SK-N-SH (cell line): ENCODE measurements around the gene TNFRSF4.

ENCODE experiments used
- EP300 ChIP-seq, 2 experiments: IDR thresholded peaks; 2 replicates each; pipeline versions ENCODE4 v1.4.0 to v1.6.1; 2012; ENCODE audit warnings: borderline replicate concordance in 1 of 2, low read depth in 1 of 2, low read length in 1 of 2
- EZH2phosphoT487 ChIP-seq: fragments of 200-600 bp; sonication (generic); IDR thresholded peaks from 2 replicates; pipeline ENCODE4 v1.6.1; 2017; ENCODE audit warnings: low read depth, mixed run types, mild to moderate bottlenecking, antibody characterized with exemption, moderate library complexity, borderline replicate concordance
- FOXM1 ChIP-seq: IDR thresholded peaks from 2 replicates; pipeline ENCODE4 v1.4.0; 2012; ENCODE audit warnings: low read depth, mild to moderate bottlenecking
- MEF2A ChIP-seq: IDR thresholded peaks from 2 replicates; pipeline ENCODE4 v1.4.0; 2012; ENCODE audit warnings: low read depth, borderline replicate concordance
- MXI1 ChIP-seq: IDR thresholded peaks from 2 replicates; pipeline ENCODE4 v1.6.1; 2012; ENCODE audit warnings: mild to moderate bottlenecking, low read depth, low read length, improper control_type of control experiment
- NFIC ChIP-seq: IDR thresholded peaks from 2 replicates; pipeline ENCODE4 v1.4.0; 2012; ENCODE audit warnings: borderline replicate concordance
- POLR2AphosphoS5 ChIP-seq: IDR thresholded peaks from 2 replicates; pipeline ENCODE4 v1.6.1; 2012; ENCODE audit warnings: low read depth, low read length
- SIN3A ChIP-seq: IDR thresholded peaks from 2 replicates; pipeline ENCODE4 v1.6.1; 2012; ENCODE audit warnings: low read depth, mild to moderate bottlenecking, low read length, moderate library complexity, borderline replicate concordance
- SMC3 ChIP-seq: IDR thresholded peaks from 2 replicates; pipeline ENCODE4 v1.6.1; 2012; ENCODE audit warnings: low read depth, low read length, improper control_type of control experiment
- TAF1 ChIP-seq: IDR thresholded peaks from 2 replicates; pipeline ENCODE4 v1.6.1; 2012; ENCODE audit warnings: low read depth, mild to moderate bottlenecking, low read length, moderate library complexity, borderline replicate concordance
- YY1 ChIP-seq: IDR thresholded peaks from 2 replicates; pipeline ENCODE4 v1.4.0; 2012; ENCODE audit warnings: low read depth, mild to moderate bottlenecking
- TF ChIP-seq, protein P1 (sequence below): fragments of 200-600 bp; sonication (generic); IDR thresholded peaks from 2 replicates; pipeline ENCODE4 v1.6.1; 2017; ENCODE audit warnings: antibody characterized with exemption, mild to moderate bottlenecking, moderate library complexity
- TF ChIP-seq, protein P2 (sequence below): IDR thresholded peaks from 2 replicates; pipeline ENCODE4 v1.6.1; 2012; ENCODE audit warnings: mild to moderate bottlenecking, low read depth, low read length, moderate library complexity
- TF ChIP-seq, protein P3 (sequence below): IDR thresholded peaks from 2 replicates; pipeline ENCODE4 v1.4.0; 2012; ENCODE audit warnings: low read depth, borderline replicate concordance

DNA sequence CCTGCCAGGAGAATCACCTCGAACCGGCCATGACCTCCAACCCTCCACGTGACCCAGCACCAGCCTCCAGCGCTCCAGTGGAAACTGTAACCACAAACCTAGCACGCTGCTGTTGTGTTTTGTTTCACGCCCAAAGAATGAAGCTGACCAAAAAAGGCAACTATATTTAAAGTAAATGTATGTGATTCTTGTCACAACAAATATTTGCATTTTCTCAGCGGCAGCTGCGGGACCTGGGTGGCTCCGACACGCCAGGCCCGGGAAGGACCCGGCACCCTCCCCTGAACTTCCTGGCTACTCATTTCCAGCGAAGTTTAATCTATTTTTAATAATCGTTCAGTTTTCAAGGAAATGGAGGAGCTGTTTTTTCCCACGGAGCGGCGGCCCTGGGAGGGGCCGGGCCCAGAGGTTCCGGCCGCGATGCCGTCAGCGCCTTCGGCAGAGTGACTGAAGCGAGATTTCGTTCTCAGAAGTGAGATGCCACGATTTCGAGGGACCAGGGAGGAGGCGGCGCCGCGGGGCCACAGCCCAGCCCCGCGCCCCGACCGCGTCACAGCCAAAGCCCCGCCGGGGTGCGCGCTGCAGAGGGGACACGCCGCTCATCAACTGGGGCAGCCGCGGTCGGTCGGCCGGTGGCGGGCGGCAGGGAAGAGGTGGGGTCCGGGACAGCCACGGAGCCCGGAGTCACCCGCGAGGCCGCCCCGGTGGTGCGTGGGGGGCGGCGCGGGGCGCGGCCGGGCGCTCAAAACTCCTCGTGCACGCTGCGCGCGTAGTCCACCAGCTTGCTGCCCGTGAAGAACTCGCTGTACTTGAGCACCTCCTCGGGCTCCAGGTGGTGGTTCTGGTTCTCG, 3.0 kb upstream of the TNFRSF4 start:
- TF ChIP-seq NFIC (no peak), SMC3 (no peak), POLR2AphosphoS5 (no peak), EP300 (IDR thresholded peaks at IDR 0.05; ENCODE audit: borderline replicate concordance in 1 of 2, low read depth in 1 of 2, low read length in 1 of 2) (no peak), TAF1 (no peak), SIN3A (no peak), EZH2phosphoT487 (no peak), MXI1 (no peak), YY1 (no peak), FOXM1 (no peak), MEF2A (no peak)
- TF ChIP-seq, protein P1, sequence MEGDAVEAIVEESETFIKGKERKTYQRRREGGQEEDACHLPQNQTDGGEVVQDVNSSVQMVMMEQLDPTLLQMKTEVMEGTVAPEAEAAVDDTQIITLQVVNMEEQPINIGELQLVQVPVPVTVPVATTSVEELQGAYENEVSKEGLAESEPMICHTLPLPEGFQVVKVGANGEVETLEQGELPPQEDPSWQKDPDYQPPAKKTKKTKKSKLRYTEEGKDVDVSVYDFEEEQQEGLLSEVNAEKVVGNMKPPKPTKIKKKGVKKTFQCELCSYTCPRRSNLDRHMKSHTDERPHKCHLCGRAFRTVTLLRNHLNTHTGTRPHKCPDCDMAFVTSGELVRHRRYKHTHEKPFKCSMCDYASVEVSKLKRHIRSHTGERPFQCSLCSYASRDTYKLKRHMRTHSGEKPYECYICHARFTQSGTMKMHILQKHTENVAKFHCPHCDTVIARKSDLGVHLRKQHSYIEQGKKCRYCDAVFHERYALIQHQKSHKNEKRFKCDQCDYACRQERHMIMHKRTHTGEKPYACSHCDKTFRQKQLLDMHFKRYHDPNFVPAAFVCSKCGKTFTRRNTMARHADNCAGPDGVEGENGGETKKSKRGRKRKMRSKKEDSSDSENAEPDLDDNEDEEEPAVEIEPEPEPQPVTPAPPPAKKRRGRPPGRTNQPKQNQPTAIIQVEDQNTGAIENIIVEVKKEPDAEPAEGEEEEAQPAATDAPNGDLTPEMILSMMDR, result no peak
- TF ChIP-seq, protein P2, sequence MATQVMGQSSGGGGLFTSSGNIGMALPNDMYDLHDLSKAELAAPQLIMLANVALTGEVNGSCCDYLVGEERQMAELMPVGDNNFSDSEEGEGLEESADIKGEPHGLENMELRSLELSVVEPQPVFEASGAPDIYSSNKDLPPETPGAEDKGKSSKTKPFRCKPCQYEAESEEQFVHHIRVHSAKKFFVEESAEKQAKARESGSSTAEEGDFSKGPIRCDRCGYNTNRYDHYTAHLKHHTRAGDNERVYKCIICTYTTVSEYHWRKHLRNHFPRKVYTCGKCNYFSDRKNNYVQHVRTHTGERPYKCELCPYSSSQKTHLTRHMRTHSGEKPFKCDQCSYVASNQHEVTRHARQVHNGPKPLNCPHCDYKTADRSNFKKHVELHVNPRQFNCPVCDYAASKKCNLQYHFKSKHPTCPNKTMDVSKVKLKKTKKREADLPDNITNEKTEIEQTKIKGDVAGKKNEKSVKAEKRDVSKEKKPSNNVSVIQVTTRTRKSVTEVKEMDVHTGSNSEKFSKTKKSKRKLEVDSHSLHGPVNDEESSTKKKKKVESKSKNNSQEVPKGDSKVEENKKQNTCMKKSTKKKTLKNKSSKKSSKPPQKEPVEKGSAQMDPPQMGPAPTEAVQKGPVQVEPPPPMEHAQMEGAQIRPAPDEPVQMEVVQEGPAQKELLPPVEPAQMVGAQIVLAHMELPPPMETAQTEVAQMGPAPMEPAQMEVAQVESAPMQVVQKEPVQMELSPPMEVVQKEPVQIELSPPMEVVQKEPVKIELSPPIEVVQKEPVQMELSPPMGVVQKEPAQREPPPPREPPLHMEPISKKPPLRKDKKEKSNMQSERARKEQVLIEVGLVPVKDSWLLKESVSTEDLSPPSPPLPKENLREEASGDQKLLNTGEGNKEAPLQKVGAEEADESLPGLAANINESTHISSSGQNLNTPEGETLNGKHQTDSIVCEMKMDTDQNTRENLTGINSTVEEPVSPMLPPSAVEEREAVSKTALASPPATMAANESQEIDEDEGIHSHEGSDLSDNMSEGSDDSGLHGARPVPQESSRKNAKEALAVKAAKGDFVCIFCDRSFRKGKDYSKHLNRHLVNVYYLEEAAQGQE, result no peak
- TF ChIP-seq, protein P3, sequence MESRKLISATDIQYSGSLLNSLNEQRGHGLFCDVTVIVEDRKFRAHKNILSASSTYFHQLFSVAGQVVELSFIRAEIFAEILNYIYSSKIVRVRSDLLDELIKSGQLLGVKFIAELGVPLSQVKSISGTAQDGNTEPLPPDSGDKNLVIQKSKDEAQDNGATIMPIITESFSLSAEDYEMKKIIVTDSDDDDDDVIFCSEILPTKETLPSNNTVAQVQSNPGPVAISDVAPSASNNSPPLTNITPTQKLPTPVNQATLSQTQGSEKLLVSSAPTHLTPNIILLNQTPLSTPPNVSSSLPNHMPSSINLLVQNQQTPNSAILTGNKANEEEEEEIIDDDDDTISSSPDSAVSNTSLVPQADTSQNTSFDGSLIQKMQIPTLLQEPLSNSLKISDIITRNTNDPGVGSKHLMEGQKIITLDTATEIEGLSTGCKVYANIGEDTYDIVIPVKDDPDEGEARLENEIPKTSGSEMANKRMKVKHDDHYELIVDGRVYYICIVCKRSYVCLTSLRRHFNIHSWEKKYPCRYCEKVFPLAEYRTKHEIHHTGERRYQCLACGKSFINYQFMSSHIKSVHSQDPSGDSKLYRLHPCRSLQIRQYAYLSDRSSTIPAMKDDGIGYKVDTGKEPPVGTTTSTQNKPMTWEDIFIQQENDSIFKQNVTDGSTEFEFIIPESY, result no peak
